ENCODE results near the gene DEFB110.

DEFB110 gene

DNA sequence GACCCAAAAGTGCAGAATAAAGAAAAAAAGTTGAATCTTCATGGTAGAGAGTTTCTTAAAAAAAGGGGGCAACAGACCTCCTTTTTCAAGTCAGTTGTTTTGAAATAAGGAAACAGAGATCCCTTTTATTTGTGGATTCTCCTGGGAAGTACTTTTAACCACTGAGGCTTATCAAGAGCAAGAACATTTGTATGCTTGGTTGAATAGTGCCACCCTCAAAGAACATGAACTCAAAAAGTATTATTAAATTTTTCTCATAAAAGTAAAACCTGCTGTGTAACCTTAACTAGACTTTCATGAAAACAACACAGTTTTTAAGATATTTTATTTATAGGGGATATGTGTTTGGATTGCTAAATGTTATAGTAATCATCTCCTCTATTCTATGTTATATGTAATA is at the start of gene DEFB110:
Gene DEFB110, minus strand, starts transcription at position 101 of the 400 bp plus-strand sequence. Its CDS starts 59 bp downstream, at position 42.
- TF ChIP-seq, protein P1, sequence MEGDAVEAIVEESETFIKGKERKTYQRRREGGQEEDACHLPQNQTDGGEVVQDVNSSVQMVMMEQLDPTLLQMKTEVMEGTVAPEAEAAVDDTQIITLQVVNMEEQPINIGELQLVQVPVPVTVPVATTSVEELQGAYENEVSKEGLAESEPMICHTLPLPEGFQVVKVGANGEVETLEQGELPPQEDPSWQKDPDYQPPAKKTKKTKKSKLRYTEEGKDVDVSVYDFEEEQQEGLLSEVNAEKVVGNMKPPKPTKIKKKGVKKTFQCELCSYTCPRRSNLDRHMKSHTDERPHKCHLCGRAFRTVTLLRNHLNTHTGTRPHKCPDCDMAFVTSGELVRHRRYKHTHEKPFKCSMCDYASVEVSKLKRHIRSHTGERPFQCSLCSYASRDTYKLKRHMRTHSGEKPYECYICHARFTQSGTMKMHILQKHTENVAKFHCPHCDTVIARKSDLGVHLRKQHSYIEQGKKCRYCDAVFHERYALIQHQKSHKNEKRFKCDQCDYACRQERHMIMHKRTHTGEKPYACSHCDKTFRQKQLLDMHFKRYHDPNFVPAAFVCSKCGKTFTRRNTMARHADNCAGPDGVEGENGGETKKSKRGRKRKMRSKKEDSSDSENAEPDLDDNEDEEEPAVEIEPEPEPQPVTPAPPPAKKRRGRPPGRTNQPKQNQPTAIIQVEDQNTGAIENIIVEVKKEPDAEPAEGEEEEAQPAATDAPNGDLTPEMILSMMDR (IDR thresholded peaks at IDR 0.05; ENCODE audit: control insufficient read depth, extremely low read depth, insufficient read depth) = no peak

GRCh38 chr6:50070101-50070500 is 48.3 kb upstream of the DEFB110 start:
- TF ChIP-seq, protein P1 (IDR thresholded peaks at IDR 0.05; ENCODE audit: control insufficient read depth, extremely low read depth, insufficient read depth) = no peak
- DNase-seq (ENCODE audit: low read depth) = no peak
- no peak overlapping the region for H3K4me3 ChIP-seq (ENCODE audit: low read depth, low read length)

More for the DNA sequence above, at the start of gene DEFB110:
- no peak for DNase-seq (ENCODE audit: low read depth)
- H3K4me3 ChIP-seq (ENCODE audit: low read depth, low read length) = no peak within 1 kb of the TSS

- DNase-seq (ENCODE audit: low read depth) = no peak
Observed at GRCh38 chr6:50062051-50062450, 40.3 kb upstream of the DEFB110 start.

DNA sequence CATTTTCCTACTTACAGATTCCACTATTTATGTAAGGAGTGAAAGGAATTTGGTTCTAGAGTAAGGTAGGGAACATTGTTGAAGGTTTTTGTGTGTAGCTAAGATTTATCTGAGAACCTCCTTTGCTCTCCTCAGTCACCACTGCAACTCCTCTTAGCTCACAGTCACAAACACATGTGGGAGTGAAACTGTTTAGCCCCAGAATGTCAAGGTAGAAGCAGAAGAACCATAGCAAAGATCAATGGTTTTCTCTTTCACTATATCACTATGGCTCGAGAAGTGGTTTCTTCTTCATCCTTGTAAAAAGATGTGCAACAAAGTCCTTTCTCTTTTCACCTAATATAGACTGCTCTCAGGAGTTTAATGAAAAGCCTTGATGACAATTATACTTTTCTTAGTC is 34.4 kb upstream of the DEFB110 start:
- TF ChIP-seq, protein P1 (IDR thresholded peaks at IDR 0.05; ENCODE audit: control insufficient read depth, extremely low read depth, insufficient read depth) = no peak
- no peak for DNase-seq (ENCODE audit: low read depth)
- no peak overlapping the region for H3K4me3 ChIP-seq (ENCODE audit: low read depth, low read length)

More at GRCh38 chr6:50062051-50062450, 40.3 kb upstream of the DEFB110 start:
- no peak overlapping the region for H3K4me3 ChIP-seq (ENCODE audit: low read depth, low read length)
- TF ChIP-seq, protein P1 (IDR thresholded peaks at IDR 0.05; ENCODE audit: control insufficient read depth, extremely low read depth, insufficient read depth) = peak; percentile 48

DNA sequence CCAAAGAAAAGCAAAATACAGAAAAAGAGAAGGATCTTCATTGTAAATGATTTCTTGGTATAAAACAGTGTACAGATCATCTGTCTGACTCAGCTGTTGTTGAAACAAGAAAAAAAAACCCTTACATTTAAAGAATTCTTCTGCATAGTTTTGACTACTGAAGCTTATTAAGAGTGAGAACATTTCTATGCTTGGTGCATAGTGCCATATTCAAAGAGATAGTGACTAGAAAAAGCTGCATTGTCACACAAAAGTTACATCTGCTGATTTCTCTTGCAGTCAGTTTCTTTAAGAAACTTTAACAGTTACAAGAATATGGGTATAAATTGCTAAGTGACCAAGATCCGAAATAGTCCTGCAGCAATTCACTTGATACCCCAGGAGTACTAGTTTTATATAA is 28.0 kb upstream of the DEFB110 start, which contains the start of gene DEFB112:
Gene DEFB112, minus strand, starts transcription at position 101 of the 400 bp plus-strand sequence. Its CDS starts 60 bp downstream, at position 41.
- DNase-seq (ENCODE audit: low read depth) = no peak
- TF ChIP-seq, protein P1 (IDR thresholded peaks at IDR 0.05; ENCODE audit: control insufficient read depth, extremely low read depth, insufficient read depth) = no peak
- no peak within 1 kb of the TSS for H3K4me3 ChIP-seq (ENCODE audit: low read depth, low read length)

GRCh38 chr6:50047026-50047425 is 25.2 kb upstream of the DEFB110 start:
- TF ChIP-seq, protein P1 (IDR thresholded peaks at IDR 0.05; ENCODE audit: control insufficient read depth, extremely low read depth, insufficient read depth) = no peak
- no peak for DNase-seq (ENCODE audit: low read depth)
- no peak overlapping the region for H3K4me3 ChIP-seq (ENCODE audit: low read depth, low read length)

Measured in LNCaP clone FGC (cell line).